HG03045 (cell line): ENCODE measurements around the gene NUTM2D.
"Not testable (repeated sequence)": the region's sequence is repeated elsewhere in the genome, so short reads cannot be mapped to it uniquely, and the experiment has no call there.

ENCODE experiments used
- ATAC-seq: cut with Tn5 transposase; IDR thresholded peaks from one replicate; pipeline ENCODE4 v1.9.1; 2021; ENCODE audit warnings: mild to moderate bottlenecking, moderate library complexity; ENCODE audit not compliant: unreplicated experiment

The NUTM2D gene

GRCh38 chr10:87374091-87374490, 16.5 kb downstream of the NUTM2D start:
- not testable (repeated sequence) for ATAC-seq

- ATAC-seq, result not testable (repeated sequence)
Observed at GRCh38 chr10:87379115-87379514, 21.6 kb downstream of the NUTM2D start.

GRCh38 chr10:87383149-87383857, 25.8 kb downstream of the NUTM2D start:
- ATAC-seq, result not testable (repeated sequence)

- ATAC-seq, result not testable (repeated sequence)
Observed at GRCh38 chr10:87384283-87384682, 26.7 kb downstream of the NUTM2D start.

GRCh38 chr10:87385762-87386360, 28.3 kb downstream of the NUTM2D start:
- ATAC-seq, result not testable (repeated sequence)

- not testable (repeated sequence) for ATAC-seq
Observed at GRCh38 chr10:87391360-87391759, 33.8 kb downstream of the NUTM2D start.

- ATAC-seq, result not testable (repeated sequence)
Observed at GRCh38 chr10:87396206-87396605, 38.7 kb downstream of the NUTM2D start.

- not testable (repeated sequence) for ATAC-seq
Observed at GRCh38 chr10:87398436-87398835, 40.9 kb downstream of the NUTM2D start.

GRCh38 chr10:87407516-87408467, 50.2 kb downstream of the NUTM2D start:
- ATAC-seq, result not testable (repeated sequence)

- not testable (repeated sequence) for ATAC-seq
Observed at GRCh38 chr10:87413921-87414320, 56.4 kb downstream of the NUTM2D start.
